Fibroblast of pulmonary artery (primary cell): Measurements from ENCODE around the gene PON1.

Experiments
- DNase-seq: peaks from one replicate; pipeline ENCODE4 v3.0.0-alpha.2; 2010; ENCODE audit warnings: low read depth
- H3K4me3 ChIP-seq: replicated peaks from 2 replicates; pipeline ENCODE4 v1.5.1; 2011; ENCODE audit warnings: low read depth, mild to moderate bottlenecking, control low read depth, low read length, moderate library complexity
- TF ChIP-seq, protein P1 (sequence below): IDR thresholded peaks from 2 replicates; pipeline ENCODE4 v1.5.1; 2011; ENCODE audit warnings: mild to moderate bottlenecking, control low read depth, low read length, inconsistent platforms; ENCODE audit errors: missing control alignments

PON1 gene

DNA sequence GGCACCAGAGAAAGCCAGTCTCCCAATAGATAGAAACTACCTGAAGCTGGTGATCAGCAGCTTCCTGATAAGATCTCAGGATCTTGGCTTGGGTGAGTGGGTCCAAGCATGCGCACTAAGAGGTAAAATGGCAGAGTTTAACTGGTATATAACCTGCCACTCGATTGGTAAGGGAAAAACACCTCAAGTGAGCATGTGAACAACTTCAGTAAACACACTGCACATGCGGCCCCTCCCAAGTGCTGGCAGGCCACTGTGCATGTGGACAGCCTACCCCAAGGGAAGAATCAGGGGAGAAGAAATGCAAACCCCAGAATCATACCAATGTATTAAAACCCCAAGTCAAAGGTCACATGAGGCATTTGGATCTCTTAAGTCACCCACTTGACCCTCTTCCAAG lies 17.7 kb upstream of the PON1 start:
- TF ChIP-seq, protein P1, sequence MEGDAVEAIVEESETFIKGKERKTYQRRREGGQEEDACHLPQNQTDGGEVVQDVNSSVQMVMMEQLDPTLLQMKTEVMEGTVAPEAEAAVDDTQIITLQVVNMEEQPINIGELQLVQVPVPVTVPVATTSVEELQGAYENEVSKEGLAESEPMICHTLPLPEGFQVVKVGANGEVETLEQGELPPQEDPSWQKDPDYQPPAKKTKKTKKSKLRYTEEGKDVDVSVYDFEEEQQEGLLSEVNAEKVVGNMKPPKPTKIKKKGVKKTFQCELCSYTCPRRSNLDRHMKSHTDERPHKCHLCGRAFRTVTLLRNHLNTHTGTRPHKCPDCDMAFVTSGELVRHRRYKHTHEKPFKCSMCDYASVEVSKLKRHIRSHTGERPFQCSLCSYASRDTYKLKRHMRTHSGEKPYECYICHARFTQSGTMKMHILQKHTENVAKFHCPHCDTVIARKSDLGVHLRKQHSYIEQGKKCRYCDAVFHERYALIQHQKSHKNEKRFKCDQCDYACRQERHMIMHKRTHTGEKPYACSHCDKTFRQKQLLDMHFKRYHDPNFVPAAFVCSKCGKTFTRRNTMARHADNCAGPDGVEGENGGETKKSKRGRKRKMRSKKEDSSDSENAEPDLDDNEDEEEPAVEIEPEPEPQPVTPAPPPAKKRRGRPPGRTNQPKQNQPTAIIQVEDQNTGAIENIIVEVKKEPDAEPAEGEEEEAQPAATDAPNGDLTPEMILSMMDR, result no peak
- no peak for DNase-seq
- no peak overlapping the region for H3K4me3 ChIP-seq

GRCh38 chr7:95340491-95340890 lies 16.2 kb upstream of the PON1 start:
- no peak for DNase-seq
- TF ChIP-seq, protein P1, result no peak
- no peak overlapping the region for H3K4me3 ChIP-seq

DNA sequence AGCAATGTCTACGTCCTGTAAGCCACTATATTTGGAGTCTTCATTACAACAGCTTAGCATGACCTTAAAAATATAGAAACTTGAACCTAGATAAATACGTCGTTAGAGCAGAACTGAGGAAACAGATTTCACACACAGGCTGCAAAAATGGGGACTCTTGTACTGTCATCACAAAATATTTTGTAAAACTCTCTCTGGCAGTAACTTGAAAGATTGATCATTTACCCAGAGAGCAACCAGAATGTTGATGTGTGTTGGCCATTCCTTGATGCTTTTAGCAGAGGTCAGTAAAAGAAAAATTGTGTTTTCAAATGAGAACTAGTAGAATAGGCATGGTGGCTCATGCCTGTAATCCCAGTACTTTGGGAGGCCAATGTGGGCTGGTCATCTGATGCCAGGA lies 14.5 kb upstream of the PON1 start:
- no peak overlapping the region for H3K4me3 ChIP-seq
- TF ChIP-seq, protein P1, result no peak
- no peak for DNase-seq

- H3K4me3 ChIP-seq, result no peak overlapping the region
- peak; percentile 59 for DNase-seq
- TF ChIP-seq, protein P1, result no peak
Measured at GRCh38 chr7:95335093-95335492, 10.8 kb upstream of the PON1 start.

DNA sequence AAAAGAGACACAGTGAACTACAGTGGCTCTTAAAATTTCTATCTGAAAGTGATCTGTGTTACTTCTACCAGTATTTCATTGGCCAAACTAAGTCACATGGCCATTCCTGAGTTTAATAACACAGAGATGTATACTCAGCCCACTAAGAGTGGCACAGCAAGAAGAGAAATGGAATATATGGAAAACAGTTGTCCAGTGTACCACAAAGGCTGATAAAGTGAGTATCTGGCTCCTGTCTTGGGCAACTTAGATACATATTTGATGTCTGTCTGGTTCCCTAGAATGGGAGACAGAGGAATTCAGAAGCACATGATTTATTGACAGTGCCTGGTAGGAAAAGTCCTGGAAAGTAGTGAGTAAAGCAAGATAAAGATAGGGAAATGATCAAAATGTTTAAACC lies 10.1 kb upstream of the PON1 start:
- DNase-seq, result peak; percentile 8
- H3K4me3 ChIP-seq, result no peak overlapping the region
- TF ChIP-seq, protein P1, result no peak

GRCh38 chr7:95330961-95331337 lies 6.6 kb upstream of the PON1 start:
- DNase-seq, result no peak
- H3K4me3 ChIP-seq, result peak overlapping the region; percentile 24
- TF ChIP-seq, protein P1, result no peak

DNA sequence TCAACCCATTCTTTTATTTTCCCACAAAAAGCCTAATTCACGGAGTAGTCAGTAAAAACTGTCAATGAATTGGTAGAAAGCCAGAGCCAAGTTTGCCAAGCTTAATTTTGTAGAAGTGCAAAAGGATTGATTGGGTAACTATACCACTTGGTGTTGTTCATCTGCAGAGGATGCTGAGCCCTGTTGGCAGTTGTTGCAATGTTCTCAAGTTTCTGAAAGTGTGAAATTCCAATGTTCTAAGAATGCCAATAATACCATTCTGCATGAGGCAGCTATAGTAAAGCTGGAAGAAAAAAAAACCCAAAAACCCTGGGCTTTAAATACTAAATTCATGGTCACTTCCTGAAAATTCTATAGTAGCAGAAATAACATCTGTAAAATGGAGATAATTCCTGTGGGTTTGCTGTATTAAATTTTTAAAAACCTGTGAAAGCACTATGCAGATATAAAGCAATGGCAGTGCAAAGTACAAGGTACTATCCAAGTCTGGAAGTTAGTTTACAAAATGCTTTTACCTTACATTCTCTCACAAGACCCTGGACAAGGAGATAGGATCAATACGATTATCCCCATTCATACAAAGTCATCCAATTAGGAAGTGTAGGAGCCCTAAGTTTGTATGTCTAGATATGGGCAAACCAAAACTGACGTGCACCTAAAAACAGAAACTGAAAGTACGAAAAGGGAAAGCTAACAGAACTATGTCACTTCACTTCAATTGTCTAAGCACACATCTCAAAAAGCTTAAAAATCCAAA lies 6.0 kb upstream of the PON1 start:
- TF ChIP-seq, protein P1, result no peak
- H3K4me3 ChIP-seq, result peak overlapping the region; percentile 24

More for the DNA sequence above, 6.0 kb upstream of the PON1 start:
- peak; percentile 14 for DNase-seq
